Measurements from ENCODE around the gene PLEKHM3. TPM values are rescaled to one million over a fixed set of nuclear protein-coding genes. Genes with fewer than 3 reads are reported as not detected.
A peak's percentile ranks its signal among the peaks of the same experiment; 100 is the strongest.

PLEKHM3 gene
- total RNA-seq, 1 experiment from 2014 or later: 9.3 TPM

DNA sequence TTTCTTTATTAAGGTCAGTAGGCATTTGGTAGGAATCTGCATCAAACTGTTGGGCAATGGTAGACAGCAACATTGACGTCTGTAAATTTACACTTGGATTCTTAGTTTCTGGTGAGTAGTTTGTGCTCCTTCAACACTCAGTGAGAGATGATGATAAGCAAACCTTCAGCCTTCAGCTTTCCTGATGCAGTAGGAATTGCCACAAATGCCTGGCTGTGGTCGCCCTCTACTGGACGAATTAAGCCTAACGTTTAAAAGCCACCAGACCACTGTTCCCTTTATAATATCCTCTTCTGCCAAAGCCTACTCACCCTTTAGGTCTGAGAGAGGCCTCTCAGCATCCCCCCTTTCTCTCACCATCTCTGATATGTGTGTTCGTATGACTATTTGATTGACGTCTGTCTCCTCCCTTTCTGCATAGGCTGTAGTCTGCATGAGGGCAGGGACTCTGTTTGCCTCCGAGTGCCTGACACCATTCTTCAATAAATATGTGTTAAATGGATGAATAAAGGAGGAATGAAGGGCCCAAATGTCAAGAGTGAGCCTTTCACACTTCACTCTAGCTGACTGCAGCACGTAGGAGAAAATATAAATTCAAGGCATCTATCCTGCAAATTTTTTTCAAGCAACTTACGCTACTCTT lies 47.0 kb upstream of the PLEKHM3 start:
- H3K27me3 Mint-ChIP-seq (ENCODE audit: insufficient read depth, unreplicated experiment): no peaks in the 10 kb centered on the region
- no peaks in the 10 kb centered on the region for H3K9me3 Mint-ChIP-seq (ENCODE audit: unreplicated experiment)
- H3K27ac Mint-ChIP-seq (ENCODE audit: unreplicated experiment): no peak overlapping the region
- CTCF ChIA-PET: interaction anchor here (0.5 to 2.4 kb wide), 10 partner anchors 15 to 326 kb away, joined by 3 to 19 read pairs (median 3); partner anchors contain the start of gene FZD5
- intact Hi-C loops (cut with micrococcal nuclease; ENCODE audit: unreplicated experiment): loop anchor here (1.0 to 10.0 kb wide), 4 partner anchors 99 to 448 kb away; partner anchors contain the start of gene METTL21A
- no peaks in the 10 kb centered on the region for H3K36me3 Mint-ChIP-seq (ENCODE audit: insufficient read depth, unreplicated experiment)
- no TSS peak for BruUV-seq (replicated peaks)
- Histone ChIP-seq H3K36me3 (ENCODE audit: control insufficient read depth, insufficient read depth, low read length) (no peaks in the 10 kb centered on the region), H3K27me3 (replicated peaks; ENCODE audit: control insufficient read depth, insufficient read depth, low read length) (no peaks in the 10 kb centered on the region), H3K4me1 (no peaks in the 10 kb centered on the region), H3K4me3 (ENCODE audit: low read depth, low read length) (no peak overlapping the region), H3K9me3 (no peaks in the 10 kb centered on the region)
- TF ChIP-seq CTCF (IDR thresholded peaks at IDR 0.05; ENCODE audit: insufficient read depth in 1 of 2, low read depth in 1 of 2, low read length in 1 of 2, severe bottlenecking in 1 of 2, unreplicated experiment in 1 of 2): peak; percentile 84
- POLR2A ChIA-PET: no interaction called here
- H3K4me3 Mint-ChIP-seq (ENCODE audit: unreplicated experiment): no peak overlapping the region
- peaks cover 3% of the 10 kb centered on the region for H3K4me1 Mint-ChIP-seq (ENCODE audit: low read depth, unreplicated experiment)
- DNase-seq: peak; percentile 73 to 83

GRCh38 chr2:208069186-208069585 lies 43.9 kb upstream of the PLEKHM3 start:
- no peak for DNase-seq
- Mint-ChIP-seq H3K27me3 (ENCODE audit: insufficient read depth, unreplicated experiment) (no peaks in the 10 kb centered on the region), H3K36me3 (ENCODE audit: insufficient read depth, unreplicated experiment) (no peaks in the 10 kb centered on the region), H3K4me1 (ENCODE audit: low read depth, unreplicated experiment) (no peaks in the 10 kb centered on the region), H3K27ac (ENCODE audit: unreplicated experiment) (no peak overlapping the region), H3K4me3 (ENCODE audit: unreplicated experiment) (no peak overlapping the region), H3K9me3 (ENCODE audit: unreplicated experiment) (no peaks in the 10 kb centered on the region)
- Histone ChIP-seq H3K4me1 (no peaks in the 10 kb centered on the region), H3K9me3 (no peaks in the 10 kb centered on the region), H3K4me3 (ENCODE audit: low read depth, low read length) (no peak overlapping the region), H3K36me3 (ENCODE audit: control insufficient read depth, insufficient read depth, low read length) (no peaks in the 10 kb centered on the region), H3K27me3 (replicated peaks; ENCODE audit: control insufficient read depth, insufficient read depth, low read length) (no peaks in the 10 kb centered on the region)
- POLR2A ChIA-PET: no interaction called here
- BruUV-seq (replicated peaks): no TSS peak
- intact Hi-C loops (cut with micrococcal nuclease; ENCODE audit: unreplicated experiment): no loop called here
- CTCF ChIA-PET: interaction anchor here (0.9 kb wide), 1 partner anchor 914 kb away, joined by 3 read pairs; no protein-coding TSS in a partner anchor
- TF ChIP-seq CTCF (IDR thresholded peaks at IDR 0.05; ENCODE audit: insufficient read depth in 1 of 2, low read depth in 1 of 2, low read length in 1 of 2, severe bottlenecking in 1 of 2, unreplicated experiment in 1 of 2): no peak

GRCh38 chr2:208066016-208066415 lies 40.7 kb upstream of the PLEKHM3 start:
- Histone ChIP-seq H3K4me3 (ENCODE audit: low read depth, low read length) (no peak overlapping the region), H3K9me3 (no peaks in the 10 kb centered on the region), H3K36me3 (ENCODE audit: control insufficient read depth, insufficient read depth, low read length) (no peaks in the 10 kb centered on the region), H3K27me3 (replicated peaks; ENCODE audit: control insufficient read depth, insufficient read depth, low read length) (no peaks in the 10 kb centered on the region), H3K4me1 (no peaks in the 10 kb centered on the region)
- Mint-ChIP-seq H3K36me3 (ENCODE audit: insufficient read depth, unreplicated experiment) (no peaks in the 10 kb centered on the region), H3K4me1 (ENCODE audit: low read depth, unreplicated experiment) (no peaks in the 10 kb centered on the region), H3K9me3 (ENCODE audit: unreplicated experiment) (no peaks in the 10 kb centered on the region), H3K27me3 (ENCODE audit: insufficient read depth, unreplicated experiment) (no peaks in the 10 kb centered on the region), H3K27ac (ENCODE audit: unreplicated experiment) (no peak overlapping the region), H3K4me3 (ENCODE audit: unreplicated experiment) (no peak overlapping the region)
- BruUV-seq (replicated peaks): no TSS peak
- intact Hi-C loops (cut with micrococcal nuclease; ENCODE audit: unreplicated experiment): no loop called here
- POLR2A ChIA-PET: no interaction called here
- CTCF ChIA-PET: no interaction called here
- TF ChIP-seq CTCF (IDR thresholded peaks at IDR 0.05; ENCODE audit: insufficient read depth in 1 of 2, low read depth in 1 of 2, low read length in 1 of 2, severe bottlenecking in 1 of 2, unreplicated experiment in 1 of 2): no peak
- no peak for DNase-seq
